HUES6 (cell line): ENCODE data around the gene DDAH1.

Source experiments
- H3K27ac ChIP-seq: 2 replicates; pipeline ENCODE4 v1.7.0; 2013; ENCODE audit warnings: low read depth, mild to moderate bottlenecking, low read length, inconsistent platforms
- H3K27me3 ChIP-seq: 2 replicates; pipeline ENCODE4 v1.6.1; 2013; ENCODE audit warnings: low read length; ENCODE audit not compliant: control insufficient read depth, insufficient read depth
- H3K36me3 ChIP-seq: 2 replicates; pipeline ENCODE4 v1.6.1; 2013; ENCODE audit warnings: low read length; ENCODE audit not compliant: control insufficient read depth, insufficient read depth
- H3K4me1 ChIP-seq: 2 replicates; pipeline ENCODE4 v1.6.1; 2013; ENCODE audit warnings: low read length; ENCODE audit not compliant: control insufficient read depth, insufficient read depth
- H3K4me3 ChIP-seq: 2 replicates; pipeline ENCODE4 v1.5.1; 2013; ENCODE audit warnings: low read depth, low read length
- H3K9ac ChIP-seq: one replicate; pipeline ENCODE4 v1.6.1; 2013; ENCODE audit warnings: mild to moderate bottlenecking, low read length
- H3K9me3 ChIP-seq: 2 replicates; pipeline ENCODE4 v1.6.1; 2013; ENCODE audit warnings: low read depth, low read length; ENCODE audit not compliant: control insufficient read depth, insufficient read depth

DDAH1 gene

GRCh38 chr1:85490270-85490985 is 25.5 kb upstream of the DDAH1 start:
- H3K36me3 ChIP-seq: no peaks in the 10 kb centered on the region
- H3K4me1 ChIP-seq: peaks cover 6% of the 10 kb centered on the region; the same call in 1 of the 2 replicates
- no peak overlapping the region for H3K9ac ChIP-seq
- no peaks in the 10 kb centered on the region for H3K9me3 ChIP-seq
- H3K27ac ChIP-seq: no peak overlapping the region
- H3K4me3 ChIP-seq: no peak overlapping the region
- no peaks in the 10 kb centered on the region for H3K27me3 ChIP-seq

- Histone ChIP-seq H3K9me3 (no peaks in the 10 kb centered on the region), H3K9ac (no peak overlapping the region), H3K36me3 (no peaks in the 10 kb centered on the region), H3K27me3 (no peaks in the 10 kb centered on the region), H3K4me1 (no peaks in the 10 kb centered on the region), H3K4me3 (no peak overlapping the region), H3K27ac (no peak overlapping the region)
Measured at GRCh38 chr1:85488126-85488525, 23.2 kb upstream of the DDAH1 start.

- no peak overlapping the region for H3K9ac ChIP-seq
- no peak overlapping the region for H3K27ac ChIP-seq
- H3K9me3 ChIP-seq: no peaks in the 10 kb centered on the region
- no peak overlapping the region for H3K4me3 ChIP-seq
- H3K27me3 ChIP-seq: no peaks in the 10 kb centered on the region
- no peaks in the 10 kb centered on the region for H3K4me1 ChIP-seq
- H3K36me3 ChIP-seq: no peaks in the 10 kb centered on the region
Measured at GRCh38 chr1:85485516-85485915, 20.6 kb upstream of the DDAH1 start.

GRCh38 chr1:85484716-85485115 is 19.8 kb upstream of the DDAH1 start:
- Histone ChIP-seq H3K9me3 (no peaks in the 10 kb centered on the region), H3K36me3 (no peaks in the 10 kb centered on the region), H3K27ac (no peak overlapping the region), H3K27me3 (no peaks in the 10 kb centered on the region), H3K4me1 (no peaks in the 10 kb centered on the region), H3K9ac (no peak overlapping the region), H3K4me3 (no peak overlapping the region)

GRCh38 chr1:85484264-85484663 is 19.3 kb upstream of the DDAH1 start:
- H3K9me3 ChIP-seq: no peaks in the 10 kb centered on the region
- H3K27ac ChIP-seq: no peak overlapping the region
- H3K36me3 ChIP-seq: no peaks in the 10 kb centered on the region
- H3K4me1 ChIP-seq: no peaks in the 10 kb centered on the region
- no peak overlapping the region for H3K4me3 ChIP-seq
- no peaks in the 10 kb centered on the region for H3K27me3 ChIP-seq
- no peak overlapping the region for H3K9ac ChIP-seq

- Histone ChIP-seq H3K36me3 (no peaks in the 10 kb centered on the region), H3K27ac (no peak overlapping the region), H3K4me3 (no peak overlapping the region), H3K9me3 (no peaks in the 10 kb centered on the region), H3K9ac (no peak overlapping the region), H3K4me1 (no peaks in the 10 kb centered on the region), H3K27me3 (no peaks in the 10 kb centered on the region)
Measured at GRCh38 chr1:85481688-85482087, 16.7 kb upstream of the DDAH1 start.

GRCh38 chr1:85480566-85480965 is 15.6 kb upstream of the DDAH1 start:
- Histone ChIP-seq H3K9ac (no peak overlapping the region), H3K27me3 (no peaks in the 10 kb centered on the region), H3K4me1 (no peaks in the 10 kb centered on the region), H3K9me3 (no peaks in the 10 kb centered on the region), H3K27ac (no peak overlapping the region), H3K4me3 (no peak overlapping the region), H3K36me3 (no peaks in the 10 kb centered on the region)

- Histone ChIP-seq H3K4me1 (no peaks in the 10 kb centered on the region), H3K27me3 (no peaks in the 10 kb centered on the region), H3K27ac (no peak overlapping the region), H3K9me3 (no peaks in the 10 kb centered on the region), H3K9ac (no peak overlapping the region), H3K4me3 (no peak overlapping the region), H3K36me3 (no peaks in the 10 kb centered on the region)
Measured at GRCh38 chr1:85479491-85479890, 14.5 kb upstream of the DDAH1 start.

GRCh38 chr1:85478366-85478765 is 13.4 kb upstream of the DDAH1 start:
- H3K9ac ChIP-seq: no peak overlapping the region
- no peaks in the 10 kb centered on the region for H3K36me3 ChIP-seq
- H3K4me1 ChIP-seq: no peaks in the 10 kb centered on the region
- H3K9me3 ChIP-seq: no peaks in the 10 kb centered on the region
- H3K4me3 ChIP-seq: no peak overlapping the region
- no peaks in the 10 kb centered on the region for H3K27me3 ChIP-seq
- no peak overlapping the region for H3K27ac ChIP-seq

GRCh38 chr1:85475055-85475454 is 10.1 kb upstream of the DDAH1 start:
- Histone ChIP-seq H3K36me3 (no peaks in the 10 kb centered on the region), H3K27me3 (no peaks in the 10 kb centered on the region), H3K9ac (no peak overlapping the region), H3K9me3 (no peaks in the 10 kb centered on the region), H3K4me1 (no peaks in the 10 kb centered on the region), H3K4me3 (no peak overlapping the region), H3K27ac (no peak overlapping the region)

GRCh38 chr1:85473390-85473789 is 8.4 kb upstream of the DDAH1 start:
- Histone ChIP-seq H3K36me3 (no peaks in the 10 kb centered on the region), H3K4me1 (no peaks in the 10 kb centered on the region), H3K9me3 (no peaks in the 10 kb centered on the region), H3K4me3 (no peak overlapping the region), H3K27me3 (no peaks in the 10 kb centered on the region), H3K27ac (no peak overlapping the region), H3K9ac (no peak overlapping the region)
